ENCODE measurements around the gene NTN4. TPM values are rescaled to one million over a fixed set of nuclear protein-coding genes. Genes with fewer than 3 reads are reported as not detected.
"Not testable (repeated sequence)": the region's sequence is repeated elsewhere in the genome, so short reads cannot be mapped to it uniquely, and the experiment has no call there.

NTN4 gene
- total RNA-seq, 2 experiments from 2014 or later, result not detected

GRCh38 chr12:95739561-95740313, 50.8 kb downstream of the NTN4 start:
- ChIA-PET CTCF (interaction anchor here (0.9 kb wide), 1 partner anchor 11 kb away, joined by 3 read pairs; no protein-coding TSS in a partner anchor), POLR2A (no interaction called here)
- intact Hi-C loops (cut with micrococcal nuclease), result no loop called here
- no peaks in the 10 kb centered on the region for H3K36me3 Mint-ChIP-seq (ENCODE audit: low read depth)
- no peak overlapping the region for H3K4me3 Mint-ChIP-seq
- no peaks in the 10 kb centered on the region for H3K9me3 Mint-ChIP-seq
- H3K4me1 Mint-ChIP-seq (ENCODE audit: low read depth), result no peaks in the 10 kb centered on the region
- TF ChIP-seq, protein P1, sequence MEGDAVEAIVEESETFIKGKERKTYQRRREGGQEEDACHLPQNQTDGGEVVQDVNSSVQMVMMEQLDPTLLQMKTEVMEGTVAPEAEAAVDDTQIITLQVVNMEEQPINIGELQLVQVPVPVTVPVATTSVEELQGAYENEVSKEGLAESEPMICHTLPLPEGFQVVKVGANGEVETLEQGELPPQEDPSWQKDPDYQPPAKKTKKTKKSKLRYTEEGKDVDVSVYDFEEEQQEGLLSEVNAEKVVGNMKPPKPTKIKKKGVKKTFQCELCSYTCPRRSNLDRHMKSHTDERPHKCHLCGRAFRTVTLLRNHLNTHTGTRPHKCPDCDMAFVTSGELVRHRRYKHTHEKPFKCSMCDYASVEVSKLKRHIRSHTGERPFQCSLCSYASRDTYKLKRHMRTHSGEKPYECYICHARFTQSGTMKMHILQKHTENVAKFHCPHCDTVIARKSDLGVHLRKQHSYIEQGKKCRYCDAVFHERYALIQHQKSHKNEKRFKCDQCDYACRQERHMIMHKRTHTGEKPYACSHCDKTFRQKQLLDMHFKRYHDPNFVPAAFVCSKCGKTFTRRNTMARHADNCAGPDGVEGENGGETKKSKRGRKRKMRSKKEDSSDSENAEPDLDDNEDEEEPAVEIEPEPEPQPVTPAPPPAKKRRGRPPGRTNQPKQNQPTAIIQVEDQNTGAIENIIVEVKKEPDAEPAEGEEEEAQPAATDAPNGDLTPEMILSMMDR (IDR thresholded peaks at IDR 0.05), result no peak
- H3K27ac Mint-ChIP-seq, result no peak overlapping the region
- no peak for ATAC-seq
- H3K27me3 Mint-ChIP-seq, result no peaks in the 10 kb centered on the region
- no peak for DNase-seq

DNA sequence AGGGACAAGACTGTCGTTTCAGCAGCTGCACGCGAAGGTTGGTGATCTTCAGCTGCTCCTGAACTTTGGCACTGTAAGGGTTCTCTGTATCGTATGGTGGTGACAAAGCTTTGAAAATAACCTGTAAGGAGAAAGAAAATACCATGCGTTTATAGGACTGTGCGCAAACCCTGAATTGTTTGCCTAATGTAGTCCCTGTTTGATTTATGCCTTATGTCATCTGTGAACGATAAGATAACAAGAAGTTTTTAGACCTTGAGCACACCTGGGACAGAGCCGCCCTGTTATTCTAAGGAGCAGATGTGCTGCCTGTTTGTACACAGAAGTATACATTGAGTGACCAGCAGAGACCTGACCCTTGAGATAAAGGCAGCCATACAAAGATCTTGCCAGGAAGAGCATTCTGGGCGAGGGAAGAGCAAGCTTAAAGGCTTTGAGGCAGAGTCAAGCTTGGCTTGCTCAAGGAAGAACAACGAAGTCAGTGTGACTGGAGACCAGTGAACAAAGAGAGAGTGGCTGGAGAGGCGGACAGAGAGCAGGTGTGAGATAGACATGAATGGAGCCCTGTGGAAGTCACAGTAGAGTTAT, 52.4 kb downstream of the NTN4 start:
- TF ChIP-seq, protein P1 (IDR thresholded peaks at IDR 0.05), result no peak
- Mint-ChIP-seq H3K4me1 (ENCODE audit: low read depth) (no peaks in the 10 kb centered on the region), H3K27ac (no peak overlapping the region), H3K9me3 (no peaks in the 10 kb centered on the region), H3K36me3 (ENCODE audit: low read depth) (no peaks in the 10 kb centered on the region), H3K4me3 (no peak overlapping the region), H3K27me3 (no peaks in the 10 kb centered on the region)
- ChIA-PET CTCF (no interaction called here), POLR2A (no interaction called here)
- intact Hi-C loops (cut with micrococcal nuclease), result no loop called here
- ATAC-seq (no peak), DNase-seq (no peak)

- DNase-seq (no peak), ATAC-seq (no peak)
- intact Hi-C loops (cut with micrococcal nuclease), result no loop called here
- H3K36me3 Mint-ChIP-seq (ENCODE audit: low read depth), result no peaks in the 10 kb centered on the region
- no peaks in the 10 kb centered on the region for H3K9me3 Mint-ChIP-seq
- TF ChIP-seq, protein P1 (IDR thresholded peaks at IDR 0.05), result no peak
- POLR2A ChIA-PET, result no interaction called here
- no peak overlapping the region for H3K27ac Mint-ChIP-seq
- no peaks in the 10 kb centered on the region for H3K4me1 Mint-ChIP-seq (ENCODE audit: low read depth)
- H3K27me3 Mint-ChIP-seq, result no peaks in the 10 kb centered on the region
- CTCF ChIA-PET, result no interaction called here
- no peak overlapping the region for H3K4me3 Mint-ChIP-seq
These were observed 53.9 kb downstream of the NTN4 start for GRCh38 chr12:95736631-95737030.

- H3K27ac Mint-ChIP-seq; H3K4me1 Mint-ChIP-seq (ENCODE audit: low read depth); H3K27me3 Mint-ChIP-seq; H3K9me3 Mint-ChIP-seq; H3K4me3 Mint-ChIP-seq; CTCF ChIA-PET; ATAC-seq; intact Hi-C loops (cut with micrococcal nuclease); DNase-seq; POLR2A ChIA-PET; H3K36me3 Mint-ChIP-seq (ENCODE audit: low read depth): not testable (repeated sequence)
These were observed 54.8 kb downstream of the NTN4 start for GRCh38 chr12:95735728-95736127.

- H3K9me3 Mint-ChIP-seq, result no peaks in the 10 kb centered on the region
- ChIA-PET POLR2A (no interaction called here), CTCF (no interaction called here)
- peaks cover 2% of the 10 kb centered on the region for H3K27me3 Mint-ChIP-seq
- no peaks in the 10 kb centered on the region for H3K4me1 Mint-ChIP-seq (ENCODE audit: low read depth)
- ATAC-seq (no peak), DNase-seq (no peak)
- H3K4me3 Mint-ChIP-seq, result no peak overlapping the region
- intact Hi-C loops (cut with micrococcal nuclease), result no loop called here
- TF ChIP-seq, protein P1 (IDR thresholded peaks at IDR 0.05), result no peak
- no peaks in the 10 kb centered on the region for H3K36me3 Mint-ChIP-seq (ENCODE audit: low read depth)
- H3K27ac Mint-ChIP-seq, result no peak overlapping the region
These were observed 57.3 kb downstream of the NTN4 start for GRCh38 chr12:95733141-95733825.
